ENCODE results near the gene HMGXB3. TPM values are rescaled to one million over a fixed set of nuclear protein-coding genes. Genes with fewer than 3 reads are reported as not detected.

HMGXB3 gene
- total RNA-seq, 1 donor from 2014 or later = 36.8 TPM

GRCh38 chr5:150017226-150018005 lies 16.9 kb downstream of the HMGXB3 start:
- intact Hi-C loops (cut with micrococcal nuclease) = no loop called here
- peaks cover 93% of the 10 kb centered on the region for H3K36me3 Mint-ChIP-seq (ENCODE audit: low read depth)
- ChIA-PET CTCF (no interaction called here), POLR2A (interaction anchor here (1.1 to 1.3 kb wide), 2 partner anchors 12 to 17 kb away, joined by 3 read pairs; partner anchors contain the start of genes HMGXB3 and TIGD6)
- no peaks in the 10 kb centered on the region for H3K27me3 Mint-ChIP-seq
- H3K9me3 Mint-ChIP-seq = peaks cover 2% of the 10 kb centered on the region
- H3K4me3 Mint-ChIP-seq = no peak overlapping the region
- no peak overlapping the region for H3K27ac Mint-ChIP-seq
- H3K4me1 Mint-ChIP-seq = no peaks in the 10 kb centered on the region
- DNase-seq (no peak), ATAC-seq (ENCODE audit: low read depth) (no peak)
- TF ChIP-seq CTCF (IDR thresholded peaks at IDR 0.05) = no peak

DNA sequence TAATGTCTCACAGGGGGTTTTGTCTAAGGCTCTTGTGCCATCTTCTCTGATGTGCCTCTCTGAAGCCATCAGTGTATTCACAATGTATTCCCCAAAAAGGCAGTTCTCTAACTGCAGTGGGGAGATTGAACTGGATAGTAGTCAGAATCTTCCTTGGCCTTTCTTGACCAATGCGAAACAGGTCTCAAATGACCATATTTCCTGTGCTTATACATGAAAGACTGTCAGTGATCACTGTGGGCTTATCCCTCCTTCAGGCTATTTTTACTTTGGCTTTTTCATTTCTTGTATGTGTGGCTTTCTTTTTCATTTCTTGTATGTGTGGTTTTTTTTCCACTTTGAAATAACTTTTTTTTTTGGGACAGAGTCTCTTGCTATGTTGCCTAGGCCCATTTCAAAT lies 19.7 kb downstream of the HMGXB3 start:
- no peak overlapping the region for H3K27ac Mint-ChIP-seq
- ATAC-seq (ENCODE audit: low read depth) (no peak), DNase-seq (no peak)

DNA sequence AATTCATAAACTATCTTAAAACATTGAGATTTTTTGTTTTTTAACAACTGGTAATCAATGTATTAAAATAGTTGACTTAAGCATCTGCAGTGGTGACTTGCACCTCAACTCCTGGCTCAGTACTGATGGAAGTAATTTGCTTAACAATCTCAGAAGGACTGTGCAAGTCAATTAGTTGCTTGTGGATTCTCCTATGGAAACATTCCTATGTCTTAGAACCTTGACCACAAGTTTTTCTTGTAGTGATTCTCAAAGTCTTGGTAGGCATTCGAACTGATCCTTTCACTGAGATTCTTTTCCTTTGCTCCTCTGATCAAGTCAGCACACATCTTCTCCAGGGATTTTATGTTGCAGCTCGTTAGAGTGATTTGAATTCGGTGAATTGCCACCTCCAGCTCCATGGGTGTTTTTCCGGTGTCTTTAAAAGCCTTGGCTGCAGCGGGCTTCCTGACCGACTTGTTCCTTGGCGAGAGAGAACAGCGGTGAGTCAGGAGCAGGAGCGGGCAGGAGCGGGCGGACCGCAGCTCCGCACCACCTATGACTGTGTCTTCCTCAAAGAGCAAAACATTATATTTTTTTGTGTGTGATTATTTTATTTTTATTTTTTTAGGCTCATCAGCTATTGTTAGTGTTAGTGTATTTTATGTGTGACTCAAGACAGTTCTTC lies 21.1 kb downstream of the HMGXB3 start:
- no peaks in the 10 kb centered on the region for H3K4me1 Mint-ChIP-seq
- H3K27ac Mint-ChIP-seq = no peak overlapping the region
- TF ChIP-seq CTCF (IDR thresholded peaks at IDR 0.05) = no peak
- CTCF ChIA-PET = no interaction called here
- ATAC-seq (ENCODE audit: low read depth) = no peak
- H3K27me3 Mint-ChIP-seq = no peaks in the 10 kb centered on the region
- intact Hi-C loops (cut with micrococcal nuclease) = no loop called here
- H3K4me3 Mint-ChIP-seq = no peak overlapping the region
- no peak for DNase-seq
- H3K36me3 Mint-ChIP-seq (ENCODE audit: low read depth) = peaks cover 92% of the 10 kb centered on the region
- POLR2A ChIA-PET = no interaction called here
- H3K9me3 Mint-ChIP-seq = no peaks in the 10 kb centered on the region

More for the DNA sequence above, 19.7 kb downstream of the HMGXB3 start:
- no peaks in the 10 kb centered on the region for H3K4me1 Mint-ChIP-seq
- peaks cover 90% of the 10 kb centered on the region for H3K36me3 Mint-ChIP-seq (ENCODE audit: low read depth)
- intact Hi-C loops (cut with micrococcal nuclease) = no loop called here
- POLR2A ChIA-PET = no interaction called here
- H3K27me3 Mint-ChIP-seq = no peaks in the 10 kb centered on the region
- H3K4me3 Mint-ChIP-seq = no peak overlapping the region
- TF ChIP-seq CTCF (IDR thresholded peaks at IDR 0.05) = no peak
- CTCF ChIA-PET = no interaction called here
- H3K9me3 Mint-ChIP-seq = peaks cover 2% of the 10 kb centered on the region

DNA sequence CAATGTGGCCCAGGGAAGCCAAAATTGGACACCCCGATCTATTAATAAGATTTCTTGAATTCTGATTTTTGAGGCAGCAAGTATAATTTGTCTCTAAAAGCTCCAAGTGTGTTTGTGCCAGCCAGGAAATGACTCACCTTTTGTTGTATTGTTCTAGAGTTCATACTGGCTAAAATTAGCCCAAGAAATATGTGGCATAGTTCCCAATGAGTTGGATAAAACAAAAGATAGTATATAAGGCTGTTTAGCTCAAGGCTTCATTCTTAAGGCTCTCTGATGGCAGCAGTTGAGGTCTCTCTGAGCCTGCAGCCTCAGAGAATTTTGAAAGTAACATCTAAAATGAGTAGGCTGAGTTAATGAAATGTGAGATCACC lies 21.6 kb downstream of the HMGXB3 start:
- POLR2A ChIA-PET = interaction anchor here (0.7 kb wide), 1 partner anchor 440 kb away, joined by 3 read pairs; no protein-coding TSS in a partner anchor
- CTCF ChIA-PET = no interaction called here
- no peak for TF ChIP-seq CTCF (IDR thresholded peaks at IDR 0.05)
- no peak overlapping the region for H3K27ac Mint-ChIP-seq
- H3K36me3 Mint-ChIP-seq (ENCODE audit: low read depth) = peaks cover 91% of the 10 kb centered on the region
- ATAC-seq (ENCODE audit: low read depth) = no peak
- intact Hi-C loops (cut with micrococcal nuclease) = no loop called here
- no peak for DNase-seq
- H3K4me1 Mint-ChIP-seq = no peaks in the 10 kb centered on the region
- no peaks in the 10 kb centered on the region for H3K9me3 Mint-ChIP-seq
- H3K4me3 Mint-ChIP-seq = no peak overlapping the region
- H3K27me3 Mint-ChIP-seq = no peaks in the 10 kb centered on the region

GRCh38 chr5:150022681-150023080 lies 22.1 kb downstream of the HMGXB3 start:
- POLR2A ChIA-PET = interaction anchor here (0.7 kb wide), 2 partner anchors 18 to 439 kb away, joined by 3 to 5 read pairs; no protein-coding TSS in a partner anchor

More at GRCh38 chr5:150022681-150023080, 22.1 kb downstream of the HMGXB3 start:
- Mint-ChIP-seq H3K9me3 (no peaks in the 10 kb centered on the region), H3K4me1 (no peaks in the 10 kb centered on the region), H3K4me3 (no peak overlapping the region), H3K27ac (no peak overlapping the region), H3K36me3 (ENCODE audit: low read depth) (peaks cover 90% of the 10 kb centered on the region), H3K27me3 (no peaks in the 10 kb centered on the region)
- no peak for TF ChIP-seq CTCF (IDR thresholded peaks at IDR 0.05)
- ATAC-seq (ENCODE audit: low read depth) (no peak), DNase-seq (no peak)
- intact Hi-C loops (cut with micrococcal nuclease) = no loop called here
- CTCF ChIA-PET = no interaction called here

Data from activated B cell treated with CpG ODN at 0.5 μM for 24 hours (primary cell).